HEK293 (cell line): ENCODE measurements around the gene AKR7A2.

Source experiments
- CTCF ChIP-seq: fragments of 450-650 bp; formaldehyde crosslinking; IDR thresholded peaks from 2 replicates; pipeline ENCODE4 v1.5.1; 2016; ENCODE audit warnings: missing biosample characterization, missing genetic modification characterization
- EGR2 ChIP-seq: fragments of 450-650 bp; formaldehyde crosslinking; IDR thresholded peaks from 2 replicates; pipeline ENCODE4 v1.5.1; 2016; ENCODE audit warnings: low read depth, missing biosample characterization, missing genetic modification characterization
- FEZF1 ChIP-seq: fragments of 450-650 bp; formaldehyde crosslinking; IDR thresholded peaks from 2 replicates; pipeline ENCODE4 v1.5.1; 2016; ENCODE audit warnings: missing biosample characterization, missing genetic modification characterization
- GLI2 ChIP-seq: fragments of 450-650 bp; formaldehyde crosslinking; IDR thresholded peaks from 2 replicates; pipeline ENCODE4; 2017; ENCODE audit warnings: missing biosample characterization, missing genetic modification characterization, low read depth, borderline replicate concordance
- GLIS1 ChIP-seq: fragments of 450-650 bp; formaldehyde crosslinking; IDR thresholded peaks from 2 replicates; pipeline ENCODE4 v1.5.1; 2016; ENCODE audit warnings: missing biosample characterization, missing genetic modification characterization
- PBX3 ChIP-seq: sonication (generic); formaldehyde crosslinking; IDR thresholded peaks from 2 replicates; pipeline ENCODE4 v1.8.1; 2022; ENCODE audit warnings: mild to moderate bottlenecking, moderate library complexity, missing genetic modification reagents
- SP2 ChIP-seq: fragments of 450-650 bp; formaldehyde crosslinking; IDR thresholded peaks from 2 replicates; pipeline ENCODE4 v1.5.1; 2016; ENCODE audit warnings: missing biosample characterization, missing genetic modification characterization
- ZBTB20 ChIP-seq: fragments of 450-650 bp; formaldehyde crosslinking; IDR thresholded peaks from 2 replicates; pipeline ENCODE4 v1.5.1; 2016; ENCODE audit warnings: missing biosample characterization, missing genetic modification characterization
- ZBTB21 ChIP-seq: fragments of 450-650 bp; formaldehyde crosslinking; IDR thresholded peaks from 2 replicates; pipeline ENCODE4 v1.5.1; 2017; ENCODE audit warnings: missing biosample characterization, missing genetic modification characterization
- ZBTB26 ChIP-seq: fragments of 450-650 bp; formaldehyde crosslinking; optimal IDR thresholded peaks from 2 replicates; pipeline ENCODE3; 2016; ENCODE audit warnings: missing biosample characterization, mild to moderate bottlenecking, missing genetic modification characterization
- ZFP37 ChIP-seq: fragments of 450-650 bp; formaldehyde crosslinking; IDR thresholded peaks from 2 replicates; pipeline ENCODE4 v1.5.1; 2016; ENCODE audit warnings: missing biosample characterization, missing genetic modification characterization
- ZFP41 ChIP-seq: fragments of 450-650 bp; formaldehyde crosslinking; IDR thresholded peaks from 2 replicates; pipeline ENCODE4 v1.5.1; 2016; ENCODE audit warnings: missing biosample characterization, missing genetic modification characterization, borderline replicate concordance
- ZFP69B ChIP-seq: fragments of 450-650 bp; formaldehyde crosslinking; IDR thresholded peaks from 2 replicates; pipeline ENCODE4 v1.5.1; 2016; ENCODE audit warnings: missing biosample characterization, missing genetic modification characterization
- ZNF175 ChIP-seq: fragments of 450-650 bp; formaldehyde crosslinking; IDR thresholded peaks from 2 replicates; pipeline ENCODE4 v1.5.1; 2016; ENCODE audit warnings: missing biosample characterization, missing genetic modification characterization
- ZNF266 ChIP-seq: fragments of 450-650 bp; formaldehyde crosslinking; IDR thresholded peaks from 2 replicates; pipeline ENCODE4 v1.5.1; 2016; ENCODE audit warnings: missing biosample characterization, missing genetic modification characterization, low read depth
- ZNF341 ChIP-seq: fragments of 450-650 bp; formaldehyde crosslinking; IDR thresholded peaks from 2 replicates; pipeline ENCODE4; 2016; ENCODE audit warnings: low read depth, missing biosample characterization, missing genetic modification characterization
- ZNF354C ChIP-seq: fragments of 450-650 bp; formaldehyde crosslinking; IDR thresholded peaks from 2 replicates; pipeline ENCODE4 v1.5.1; 2016; ENCODE audit warnings: missing biosample characterization, missing genetic modification characterization, low read depth, borderline replicate concordance
- ZNF398 ChIP-seq: fragments of 450-650 bp; formaldehyde crosslinking; IDR thresholded peaks from 2 replicates; pipeline ENCODE4 v1.5.1; 2017; ENCODE audit warnings: missing biosample characterization, missing genetic modification characterization
- ZNF521 ChIP-seq: fragments of 450-650 bp; formaldehyde crosslinking; IDR thresholded peaks from 2 replicates; pipeline ENCODE4 v1.5.1; 2017; ENCODE audit warnings: missing biosample characterization, mild to moderate bottlenecking, missing genetic modification characterization
- ZNF530 ChIP-seq: fragments of 450-650 bp; formaldehyde crosslinking; IDR thresholded peaks from 2 replicates; pipeline ENCODE4 v1.5.1; 2016; ENCODE audit warnings: low read depth, missing biosample characterization, missing genetic modification characterization
- ZNF549 ChIP-seq: fragments of 450-650 bp; IDR thresholded peaks from 2 replicates; pipeline ENCODE4 v1.5.1; 2018; ENCODE audit warnings: missing biosample characterization, missing genetic modification characterization, mild to moderate bottlenecking, inconsistent platforms, moderate library complexity
- TF ChIP-seq, protein P1 (sequence below): fragments of 450-650 bp; formaldehyde crosslinking; IDR thresholded peaks from 2 replicates; pipeline ENCODE4 v1.5.1; 2016; ENCODE audit warnings: missing biosample characterization, missing genetic modification characterization
- TF ChIP-seq, protein P2 (sequence below): fragments of 450-650 bp; formaldehyde crosslinking; IDR thresholded peaks from 2 replicates; pipeline ENCODE4 v1.5.1; 2017; ENCODE audit warnings: missing biosample characterization, missing genetic modification characterization
- TF ChIP-seq, protein P3 (sequence below): fragments of 450-650 bp; formaldehyde crosslinking; IDR thresholded peaks from 2 replicates; pipeline ENCODE4 v1.5.0; 2017; ENCODE audit warnings: missing biosample characterization, missing genetic modification characterization, borderline replicate concordance
- TF ChIP-seq, protein P4 (sequence below): fragments of 450-650 bp; formaldehyde crosslinking; IDR thresholded peaks from 2 replicates; pipeline ENCODE4 v1.5.1; 2016; ENCODE audit warnings: missing biosample characterization, missing genetic modification characterization
- TF ChIP-seq, protein P5 (sequence below): fragments of 450-650 bp; formaldehyde crosslinking; IDR thresholded peaks from 2 replicates; pipeline ENCODE4 v1.5.1; 2016; ENCODE audit warnings: missing biosample characterization, missing genetic modification characterization

The AKR7A2 gene

GRCh38 chr1:19311503-19311930 is 427 bp downstream of the AKR7A2 start (continued):
- TF ChIP-seq ZNF530 (tag by site-specific recombination) (no peak), GLI2 (no peak), ZNF398 (peak; percentile 79), ZBTB26 (tag by site-specific recombination) (peak; percentile 89), ZNF266 (tag by site-specific recombination) (no peak), PBX3 (CRISPR knock-in tag) (no peak), ZNF175 (tag by site-specific recombination) (no peak), ZBTB20 (tag by site-specific recombination) (peak; percentile 10; the same call in 1 of the 2 replicates), GLIS1 (tag by site-specific recombination) (no peak), ZFP69B (tag by site-specific recombination) (no peak), ZNF341 (no peak), ZNF354C (no peak), ZNF521 (tag by site-specific recombination) (no peak), SP2 (tag by site-specific recombination) (no peak), ZFP41 (tag by site-specific recombination) (no peak), CTCF (tag by site-specific recombination) (peak; percentile 19; the same call in 1 of the 2 replicates), ZBTB21 (no peak), ZFP37 (tag by site-specific recombination) (no peak), ZNF549 (tag by site-specific recombination) (no peak), EGR2 (tag by site-specific recombination) (peak; percentile 41), FEZF1 (tag by site-specific recombination) (no peak)
- TF ChIP-seq, protein P1, sequence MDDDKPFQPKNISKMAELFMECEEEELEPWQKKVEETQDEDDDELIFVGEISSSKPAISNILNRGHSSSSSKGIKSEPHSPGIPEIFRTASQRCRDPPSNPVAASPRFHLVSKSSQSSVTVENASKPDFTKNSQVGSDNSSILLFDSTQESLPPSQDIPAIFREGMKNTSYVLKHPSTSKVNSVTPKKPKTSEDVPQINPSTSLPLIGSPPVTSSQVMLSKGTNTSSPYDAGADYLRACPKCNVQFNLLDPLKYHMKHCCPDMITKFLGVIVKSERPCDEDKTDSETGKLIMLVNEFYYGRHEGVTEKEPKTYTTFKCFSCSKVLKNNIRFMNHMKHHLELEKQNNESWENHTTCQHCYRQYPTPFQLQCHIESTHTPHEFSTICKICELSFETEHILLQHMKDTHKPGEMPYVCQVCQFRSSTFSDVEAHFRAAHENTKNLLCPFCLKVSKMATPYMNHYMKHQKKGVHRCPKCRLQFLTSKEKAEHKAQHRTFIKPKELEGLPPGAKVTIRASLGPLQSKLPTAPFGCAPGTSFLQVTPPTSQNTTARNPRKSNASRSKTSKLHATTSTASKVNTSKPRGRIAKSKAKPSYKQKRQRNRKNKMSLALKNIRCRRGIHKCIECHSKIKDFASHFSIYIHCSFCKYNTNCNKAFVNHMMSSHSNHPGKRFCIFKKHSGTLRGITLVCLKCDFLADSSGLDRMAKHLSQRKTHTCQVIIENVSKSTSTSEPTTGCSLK (tag by site-specific recombination): no peak
- TF ChIP-seq, protein P2, sequence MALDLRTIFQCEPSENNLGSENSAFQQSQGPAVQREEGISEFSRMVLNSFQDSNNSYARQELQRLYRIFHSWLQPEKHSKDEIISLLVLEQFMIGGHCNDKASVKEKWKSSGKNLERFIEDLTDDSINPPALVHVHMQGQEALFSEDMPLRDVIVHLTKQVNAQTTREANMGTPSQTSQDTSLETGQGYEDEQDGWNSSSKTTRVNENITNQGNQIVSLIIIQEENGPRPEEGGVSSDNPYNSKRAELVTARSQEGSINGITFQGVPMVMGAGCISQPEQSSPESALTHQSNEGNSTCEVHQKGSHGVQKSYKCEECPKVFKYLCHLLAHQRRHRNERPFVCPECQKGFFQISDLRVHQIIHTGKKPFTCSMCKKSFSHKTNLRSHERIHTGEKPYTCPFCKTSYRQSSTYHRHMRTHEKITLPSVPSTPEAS (tag by site-specific recombination): no peak
- TF ChIP-seq, protein P3, sequence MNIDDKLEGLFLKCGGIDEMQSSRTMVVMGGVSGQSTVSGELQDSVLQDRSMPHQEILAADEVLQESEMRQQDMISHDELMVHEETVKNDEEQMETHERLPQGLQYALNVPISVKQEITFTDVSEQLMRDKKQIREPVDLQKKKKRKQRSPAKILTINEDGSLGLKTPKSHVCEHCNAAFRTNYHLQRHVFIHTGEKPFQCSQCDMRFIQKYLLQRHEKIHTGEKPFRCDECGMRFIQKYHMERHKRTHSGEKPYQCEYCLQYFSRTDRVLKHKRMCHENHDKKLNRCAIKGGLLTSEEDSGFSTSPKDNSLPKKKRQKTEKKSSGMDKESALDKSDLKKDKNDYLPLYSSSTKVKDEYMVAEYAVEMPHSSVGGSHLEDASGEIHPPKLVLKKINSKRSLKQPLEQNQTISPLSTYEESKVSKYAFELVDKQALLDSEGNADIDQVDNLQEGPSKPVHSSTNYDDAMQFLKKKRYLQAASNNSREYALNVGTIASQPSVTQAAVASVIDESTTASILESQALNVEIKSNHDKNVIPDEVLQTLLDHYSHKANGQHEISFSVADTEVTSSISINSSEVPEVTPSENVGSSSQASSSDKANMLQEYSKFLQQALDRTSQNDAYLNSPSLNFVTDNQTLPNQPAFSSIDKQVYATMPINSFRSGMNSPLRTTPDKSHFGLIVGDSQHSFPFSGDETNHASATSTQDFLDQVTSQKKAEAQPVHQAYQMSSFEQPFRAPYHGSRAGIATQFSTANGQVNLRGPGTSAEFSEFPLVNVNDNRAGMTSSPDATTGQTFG (tag by site-specific recombination): no peak
- TF ChIP-seq, protein P4, sequence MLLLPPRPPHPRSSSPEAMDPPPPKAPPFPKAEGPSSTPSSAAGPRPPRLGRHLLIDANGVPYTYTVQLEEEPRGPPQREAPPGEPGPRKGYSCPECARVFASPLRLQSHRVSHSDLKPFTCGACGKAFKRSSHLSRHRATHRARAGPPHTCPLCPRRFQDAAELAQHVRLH (tag by site-specific recombination): no peak
- TF ChIP-seq, protein P5, sequence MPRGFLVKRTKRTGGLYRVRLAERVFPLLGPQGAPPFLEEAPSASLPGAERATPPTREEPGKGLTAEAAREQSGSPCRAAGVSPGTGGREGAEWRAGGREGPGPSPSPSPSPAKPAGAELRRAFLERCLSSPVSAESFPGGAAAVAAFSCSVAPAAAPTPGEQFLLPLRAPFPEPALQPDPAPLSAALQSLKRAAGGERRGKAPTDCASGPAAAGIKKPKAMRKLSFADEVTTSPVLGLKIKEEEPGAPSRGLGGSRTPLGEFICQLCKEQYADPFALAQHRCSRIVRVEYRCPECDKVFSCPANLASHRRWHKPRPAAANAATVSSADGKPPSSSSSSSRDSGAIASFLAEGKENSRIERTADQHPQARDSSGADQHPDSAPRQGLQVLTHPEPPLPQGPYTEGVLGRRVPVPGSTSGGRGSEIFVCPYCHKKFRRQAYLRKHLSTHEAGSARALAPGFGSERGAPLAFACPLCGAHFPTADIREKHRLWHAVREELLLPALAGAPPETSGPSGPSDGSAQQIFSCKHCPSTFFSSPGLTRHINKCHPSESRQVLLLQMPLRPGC (tag by site-specific recombination): no peak
